Measurements from ENCODE around the gene TUBG1.

GRCh38 chr17:42623732-42624596 lies 14.5 kb downstream of the TUBG1 start:
- TF ChIP-seq FOXP4 (CRISPR knock-in tag; IDR thresholded peaks at IDR 0.05): no peak
- TF ChIP-seq CTCF (IDR thresholded peaks at IDR 0.05): no peak
- no peak for TF ChIP-seq TP53 (CRISPR knock-in tag; IDR thresholded peaks at IDR 0.05)
- TF ChIP-seq JUN (CRISPR knock-in tag; IDR thresholded peaks at IDR 0.05): no peak
- no peak for TF ChIP-seq GABPB1 (CRISPR knock-in tag; IDR thresholded peaks at IDR 0.05)

Measured in WTC11 (cell line).